Right lobe of liver (tissue), 6 donors: ENCODE measurements around the gene B4GALNT3. TPM values are rescaled to one million over a fixed set of nuclear protein-coding genes. Genes with fewer than 3 reads are reported as not detected.

Experiments
- ATAC-seq, 4 donors: fragments of 200-7000 bp; cut with Tn5 transposase; one replicate each; pipeline ENCODE4 v1.9.1; 2020; ENCODE audit warnings: mild to moderate bottlenecking in 4 of 4, moderate library complexity in 4 of 4
- DNase-seq, 3 donors: peaks; one replicate each; pipeline ENCODE4 v3.0.0-alpha.2; 2020
- H3K27ac ChIP-seq, 3 donors: fragments of 200-600 bp; one replicate each; pipeline ENCODE4 v1.8.0; 2022
- H3K27me3 ChIP-seq, 2 donors: fragments of 200-600 bp; one replicate each; pipeline ENCODE4 v1.8.0; 2022
- H3K36me3 ChIP-seq, 4 donors: fragments of 200-600 bp; sonication (generic) in 1 of 4; one replicate each; pipeline versions ENCODE4 v1.5.1 to v1.8.0; 2017 to 2022; ENCODE audit warnings: control low read depth in 1 of 4
- H3K4me1 ChIP-seq, 4 donors: fragments of 200-600 bp; sonication (generic) in 1 of 4; one replicate each; pipeline versions ENCODE4 v1.5.1 to v1.8.0; 2017 to 2022; ENCODE audit warnings: control low read depth in 1 of 4
- H3K4me3 ChIP-seq, 3 donors: fragments of 200-600 bp; one replicate each; pipeline ENCODE4 v1.8.0; 2022
- H3K9me3 ChIP-seq, 4 donors: fragments of 200-600 bp; sonication (generic) in 1 of 4; one replicate each; pipeline versions ENCODE4 v1.5.1 to v1.8.0; 2017 to 2022; ENCODE audit warnings: control low read depth in 1 of 4
- POLR2A ChIP-seq: fragments of 450-650 bp; IDR thresholded peaks from one replicate; pipeline ENCODE4 v1.6.1; 2017; ENCODE audit warnings: antibody characterized with exemption, mild to moderate bottlenecking
- WGBS: methylation state at CpG from one replicate; pipeline ENCODE4 v1.1.6; 2018; ENCODE audit warnings: low coverage, low lambda C conversion rate; ENCODE audit not compliant: insufficient coverage; ENCODE audit errors: missing lambda C conversion rate; 5-methylcytosine and 5-hydroxymethylcytosine counted together
- intact Hi-C, 2 donors: fragments of 100-400 bp; cut with DNase I; formaldehyde crosslinking; loops; one replicate each; pipeline versions ENCODE4 v1.11.2 to v1.14.1; 2022
- total RNA-seq, 6 experiments: library from RNA; depleted of rRNA in 2 of 6; stranded (reverse); fragments of >200 nt in 2 of 6; fragmentation: NEBNext Ultra II Directional in 3 of 6; extraction: Animal tissue kit (Norgen Biotek cat#: 25700) in 3 of 6; gene quantifications; one replicate each; pipeline versions ENCODE4 v1.1.0 to v1.2.4, GENCODE V29; 2016 to 2023
- TF ChIP-seq, protein P1 (sequence below), 4 donors: fragments of 200-600 bp in 3 of 4; fragments of 450-650 bp in 1 of 4; IDR thresholded peaks; one replicate each; pipeline versions ENCODE4 v1.5.1 to v1.8.0; 2016 to 2022; ENCODE audit warnings: antibody characterized with exemption in 4 of 4, mild to moderate bottlenecking in 2 of 4
- donor health status: DM: no; HTN: yes; CAD: no.
- donor health status: DM: no; HTN: no; CAD: no.
- donor health status: DM: no; HTN: no; CAD: no.
- donor health status: DM: no; HTN: yes; CAD: no.
- donor health status: DM: no; HTN: yes; CAD: no.

The B4GALNT3 gene
- total RNA-seq, 6 experiments from 2014 or later = 0.12 to 2.0 (median 0.38) TPM

DNA sequence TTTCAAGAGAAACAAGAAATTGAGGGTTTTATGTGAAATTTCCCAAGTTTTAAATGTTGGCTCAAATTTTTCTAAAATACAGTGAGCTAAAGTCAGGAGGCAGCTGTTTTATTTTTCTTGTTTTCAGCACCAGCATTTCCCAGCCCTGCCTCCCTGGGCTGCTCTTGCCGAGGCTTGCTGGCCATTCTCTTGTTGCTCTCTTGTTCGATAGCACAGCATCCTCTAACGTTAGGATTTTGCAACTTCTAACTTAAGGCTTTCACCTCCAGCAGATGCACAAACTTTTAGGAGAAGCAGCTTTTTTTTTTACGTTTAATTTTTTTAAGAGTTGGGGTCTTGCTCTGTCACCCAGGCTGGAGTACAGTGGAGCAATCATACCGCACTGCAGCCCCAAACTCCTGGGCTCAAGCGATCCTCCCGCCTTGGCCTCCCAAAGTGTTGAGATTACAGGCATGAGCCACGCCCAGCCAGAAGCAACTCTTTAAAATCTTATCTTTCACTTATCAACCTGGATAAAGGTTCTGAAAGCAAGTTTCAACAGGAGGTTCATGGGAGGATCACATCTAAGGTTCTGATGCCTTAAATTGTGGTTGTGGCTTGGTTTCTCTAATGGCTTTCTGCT lies 40.2 kb downstream of the B4GALNT3 start:
- intact Hi-C loops = no loop called here
- ATAC-seq = no peak

DNA sequence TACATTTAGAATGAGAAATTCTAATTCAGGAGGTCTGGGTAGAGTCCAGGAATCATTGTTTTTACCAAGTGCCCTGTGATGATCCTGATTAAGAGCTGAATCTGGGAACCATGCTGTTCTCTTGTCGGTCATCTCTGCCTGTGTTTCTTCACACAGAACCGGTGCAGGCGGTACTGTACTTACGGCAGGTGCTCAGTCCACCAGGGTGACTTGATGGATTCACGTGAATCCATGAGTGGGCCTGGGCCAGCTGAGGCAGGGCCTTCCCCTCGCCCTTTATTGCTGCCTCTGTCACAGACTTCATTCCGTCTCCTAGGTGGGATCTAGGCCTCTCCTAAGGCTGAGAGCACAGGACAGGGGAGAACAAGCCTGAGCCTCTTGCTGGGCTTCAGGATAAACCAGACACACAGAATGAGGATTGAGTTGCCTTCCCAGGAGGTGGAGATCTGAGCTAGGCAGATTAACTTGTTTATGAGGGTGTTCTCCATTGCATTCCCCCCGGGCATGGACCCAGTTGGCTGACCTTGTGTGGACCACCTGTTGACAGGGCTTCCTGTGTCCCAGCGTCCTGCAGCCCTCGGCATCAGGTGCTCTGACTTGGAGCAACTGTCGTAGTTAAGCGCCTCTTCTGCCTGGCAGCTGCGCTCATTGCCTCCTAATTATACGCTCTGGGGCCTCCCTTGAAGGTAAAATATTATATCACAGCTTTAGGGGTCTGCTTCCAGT lies 42.1 kb downstream of the B4GALNT3 start:
- Histone ChIP-seq H3K9me3 (no peaks in the 10 kb centered on the region), H3K4me1 (no peaks in the 10 kb centered on the region), H3K36me3 (no peaks in the 10 kb centered on the region), H3K27ac (no peak overlapping the region), H3K4me3 (no peak overlapping the region), H3K27me3 (no peaks in the 10 kb centered on the region)
- no peak for TF ChIP-seq POLR2A
- TF ChIP-seq, protein P1, sequence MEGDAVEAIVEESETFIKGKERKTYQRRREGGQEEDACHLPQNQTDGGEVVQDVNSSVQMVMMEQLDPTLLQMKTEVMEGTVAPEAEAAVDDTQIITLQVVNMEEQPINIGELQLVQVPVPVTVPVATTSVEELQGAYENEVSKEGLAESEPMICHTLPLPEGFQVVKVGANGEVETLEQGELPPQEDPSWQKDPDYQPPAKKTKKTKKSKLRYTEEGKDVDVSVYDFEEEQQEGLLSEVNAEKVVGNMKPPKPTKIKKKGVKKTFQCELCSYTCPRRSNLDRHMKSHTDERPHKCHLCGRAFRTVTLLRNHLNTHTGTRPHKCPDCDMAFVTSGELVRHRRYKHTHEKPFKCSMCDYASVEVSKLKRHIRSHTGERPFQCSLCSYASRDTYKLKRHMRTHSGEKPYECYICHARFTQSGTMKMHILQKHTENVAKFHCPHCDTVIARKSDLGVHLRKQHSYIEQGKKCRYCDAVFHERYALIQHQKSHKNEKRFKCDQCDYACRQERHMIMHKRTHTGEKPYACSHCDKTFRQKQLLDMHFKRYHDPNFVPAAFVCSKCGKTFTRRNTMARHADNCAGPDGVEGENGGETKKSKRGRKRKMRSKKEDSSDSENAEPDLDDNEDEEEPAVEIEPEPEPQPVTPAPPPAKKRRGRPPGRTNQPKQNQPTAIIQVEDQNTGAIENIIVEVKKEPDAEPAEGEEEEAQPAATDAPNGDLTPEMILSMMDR (IDR thresholded peaks at IDR 0.05) = no peak
- 84% methylated on average over 11 of the region's 14 CpGs for WGBS
- ATAC-seq (no peak), DNase-seq (no peak)
- intact Hi-C loops = no loop called here

More for the DNA sequence above, 40.2 kb downstream of the B4GALNT3 start:
- H3K36me3 ChIP-seq = no peaks in the 10 kb centered on the region
- WGBS = 73% methylated on average over 8 of the region's 8 CpGs
- H3K27ac ChIP-seq = no peak overlapping the region
- H3K4me1 ChIP-seq = no peaks in the 10 kb centered on the region
- TF ChIP-seq POLR2A = no peak
- TF ChIP-seq, protein P1 (IDR thresholded peaks at IDR 0.05) = no peak
- no peaks in the 10 kb centered on the region for H3K27me3 ChIP-seq
- H3K9me3 ChIP-seq = no peaks in the 10 kb centered on the region
- no peak for DNase-seq
- no peak overlapping the region for H3K4me3 ChIP-seq

DNA sequence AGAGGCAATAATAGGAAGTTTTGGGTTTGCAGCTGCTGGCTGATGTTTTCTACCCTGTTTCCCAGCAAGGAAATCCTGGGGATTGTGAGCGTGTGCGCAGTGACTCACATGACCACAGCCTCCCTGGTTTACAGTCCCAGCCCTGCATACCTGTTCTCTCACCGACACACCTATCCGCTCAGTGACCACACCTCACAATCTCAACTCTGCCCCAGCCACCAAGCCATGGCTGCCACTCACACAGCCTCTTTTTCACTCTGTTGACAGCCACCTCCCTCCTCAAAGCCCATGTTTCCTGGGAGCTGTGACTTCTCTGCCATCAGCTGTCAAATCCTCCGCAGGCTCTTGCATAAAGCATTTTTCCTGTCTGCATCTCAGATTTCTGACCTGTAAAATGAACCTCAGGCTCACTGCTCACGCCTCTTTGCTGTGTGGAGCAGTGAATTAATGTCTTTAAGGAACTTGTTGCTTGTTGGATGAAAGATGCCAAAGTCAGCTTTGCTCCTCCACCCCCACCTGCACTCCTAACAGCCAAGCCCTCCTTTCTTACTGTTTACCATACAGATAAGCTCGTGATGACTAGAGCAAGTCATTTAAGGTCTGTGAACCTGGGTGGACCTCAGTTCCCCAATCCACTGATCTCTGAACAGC lies 43.5 kb downstream of the B4GALNT3 start:
- intact Hi-C loops = no loop called here
- 16% methylated on average over 6 of the region's 7 CpGs for WGBS
- Histone ChIP-seq H3K36me3 (no peaks in the 10 kb centered on the region), H3K4me3 (no peak overlapping the region), H3K27ac (no peak overlapping the region), H3K4me1 (no peaks in the 10 kb centered on the region), H3K9me3 (no peaks in the 10 kb centered on the region), H3K27me3 (no peaks in the 10 kb centered on the region)
- no peak for ATAC-seq
- DNase-seq = no peak
- no peak for TF ChIP-seq POLR2A
- TF ChIP-seq, protein P1 (IDR thresholded peaks at IDR 0.05) = no peak

DNA sequence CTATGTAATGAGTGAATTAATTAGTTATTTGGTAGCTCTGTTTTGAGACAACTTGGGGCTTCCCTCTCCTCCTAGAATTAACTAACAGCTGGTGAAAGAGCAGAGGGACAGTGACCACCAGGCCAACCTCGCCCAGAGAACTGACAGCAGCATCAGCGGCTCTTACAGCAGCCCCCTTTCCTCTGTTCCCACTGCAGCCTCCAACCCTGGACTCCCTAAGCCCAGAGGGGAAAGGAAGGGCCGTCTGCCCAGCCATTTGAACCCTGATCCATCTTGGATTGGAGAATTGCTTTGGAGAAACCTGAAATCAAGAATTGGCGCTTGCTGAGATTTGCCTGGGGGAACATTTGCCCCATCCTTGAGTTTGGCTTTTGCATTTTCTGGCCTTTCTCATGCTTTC lies 45.5 kb downstream of the B4GALNT3 start:
- H3K9me3 ChIP-seq = no peaks in the 10 kb centered on the region
- TF ChIP-seq, protein P1 (IDR thresholded peaks at IDR 0.05) = no peak
- no peak for TF ChIP-seq POLR2A
- no peak overlapping the region for H3K4me3 ChIP-seq
- no peak for DNase-seq
- no peaks in the 10 kb centered on the region for H3K27me3 ChIP-seq
- no peaks in the 10 kb centered on the region for H3K36me3 ChIP-seq
- H3K27ac ChIP-seq = no peak overlapping the region
- WGBS = 100% methylated on average over 2 of the region's 4 CpGs
- no peak for ATAC-seq
- no peaks in the 10 kb centered on the region for H3K4me1 ChIP-seq
- intact Hi-C loops = no loop called here
